Measurements from ENCODE around the gene SSTR3.

The SSTR3 gene

DNA sequence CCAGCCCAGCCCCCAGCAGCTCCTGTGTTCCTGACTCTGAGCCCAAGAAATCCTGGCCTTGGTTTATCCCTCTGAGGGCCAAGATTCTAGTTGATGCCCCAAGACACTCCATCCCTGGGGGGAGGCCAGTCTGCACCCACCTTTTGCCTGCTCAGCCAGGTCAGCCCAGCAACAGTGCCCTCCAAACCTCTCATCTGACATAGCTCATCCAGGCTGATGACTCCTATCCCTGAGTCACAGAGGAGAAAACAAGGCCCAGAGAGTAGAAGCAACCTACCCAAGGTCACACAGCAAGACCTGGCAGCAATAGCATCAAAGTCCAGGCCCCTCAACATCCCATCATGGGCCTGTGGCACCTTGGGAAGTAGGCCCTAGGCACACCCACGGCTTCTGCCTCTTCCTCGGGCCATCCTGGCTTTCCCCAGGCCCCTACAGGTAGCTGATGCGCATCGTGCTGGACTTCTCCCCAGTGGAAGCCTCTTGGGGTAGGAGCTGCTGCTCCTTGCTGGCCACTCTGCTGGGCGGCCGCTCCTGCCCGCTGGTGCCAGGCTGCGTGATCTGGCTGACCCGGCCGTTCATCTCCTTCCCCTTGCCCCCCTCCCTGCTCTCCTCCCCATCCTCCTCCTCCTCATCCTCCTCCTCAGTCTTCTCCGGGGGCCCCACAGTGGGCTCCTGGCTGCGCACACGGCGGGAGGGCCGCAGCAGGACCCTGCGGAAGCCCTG, 6.0 kb downstream of the SSTR3 start:
- Histone ChIP-seq H3K4me3 (ENCODE audit: low read depth, low read length, poor library complexity, severe bottlenecking) (no peak overlapping the region), H3K9me2 (ENCODE audit: low read depth, low read length) (no peaks in the 10 kb centered on the region), H3K27ac (ENCODE audit: low read depth, low read length, poor library complexity, severe bottlenecking) (no peak overlapping the region), H3K36me3 (ENCODE audit: insufficient read depth, low read length) (no peaks in the 10 kb centered on the region), H3F3A (ENCODE audit: insufficient read depth, low read length) (no peaks in the 10 kb centered on the region), H3K9ac (ENCODE audit: low read length) (no peak overlapping the region), H3K4me1 (ENCODE audit: insufficient read depth, low read length, severe bottlenecking) (peaks cover 9% of the 10 kb centered on the region), H4K20me1 (ENCODE audit: insufficient read depth, low read length) (no peaks in the 10 kb centered on the region), H3K79me2 (ENCODE audit: insufficient read depth, low read length) (no peaks in the 10 kb centered on the region), H3K9me3 (ENCODE audit: low read length) (no peaks in the 10 kb centered on the region), H3K4me2 (ENCODE audit: low read length) (no peak overlapping the region), H3K27me3 (ENCODE audit: insufficient read depth, low read length) (peaks cover 6% of the 10 kb centered on the region; the same call in 1 of the 2 replicates), H2AFZ (ENCODE audit: low read length) (no peak overlapping the region)
- no peak for TF ChIP-seq EZH2 (IDR thresholded peaks at IDR 0.05; ENCODE audit: borderline replicate concordance, low read length)
- TF ChIP-seq, protein P1, sequence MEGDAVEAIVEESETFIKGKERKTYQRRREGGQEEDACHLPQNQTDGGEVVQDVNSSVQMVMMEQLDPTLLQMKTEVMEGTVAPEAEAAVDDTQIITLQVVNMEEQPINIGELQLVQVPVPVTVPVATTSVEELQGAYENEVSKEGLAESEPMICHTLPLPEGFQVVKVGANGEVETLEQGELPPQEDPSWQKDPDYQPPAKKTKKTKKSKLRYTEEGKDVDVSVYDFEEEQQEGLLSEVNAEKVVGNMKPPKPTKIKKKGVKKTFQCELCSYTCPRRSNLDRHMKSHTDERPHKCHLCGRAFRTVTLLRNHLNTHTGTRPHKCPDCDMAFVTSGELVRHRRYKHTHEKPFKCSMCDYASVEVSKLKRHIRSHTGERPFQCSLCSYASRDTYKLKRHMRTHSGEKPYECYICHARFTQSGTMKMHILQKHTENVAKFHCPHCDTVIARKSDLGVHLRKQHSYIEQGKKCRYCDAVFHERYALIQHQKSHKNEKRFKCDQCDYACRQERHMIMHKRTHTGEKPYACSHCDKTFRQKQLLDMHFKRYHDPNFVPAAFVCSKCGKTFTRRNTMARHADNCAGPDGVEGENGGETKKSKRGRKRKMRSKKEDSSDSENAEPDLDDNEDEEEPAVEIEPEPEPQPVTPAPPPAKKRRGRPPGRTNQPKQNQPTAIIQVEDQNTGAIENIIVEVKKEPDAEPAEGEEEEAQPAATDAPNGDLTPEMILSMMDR (IDR thresholded peaks at IDR 0.05; ENCODE audit: low read length), result no peak

DNA sequence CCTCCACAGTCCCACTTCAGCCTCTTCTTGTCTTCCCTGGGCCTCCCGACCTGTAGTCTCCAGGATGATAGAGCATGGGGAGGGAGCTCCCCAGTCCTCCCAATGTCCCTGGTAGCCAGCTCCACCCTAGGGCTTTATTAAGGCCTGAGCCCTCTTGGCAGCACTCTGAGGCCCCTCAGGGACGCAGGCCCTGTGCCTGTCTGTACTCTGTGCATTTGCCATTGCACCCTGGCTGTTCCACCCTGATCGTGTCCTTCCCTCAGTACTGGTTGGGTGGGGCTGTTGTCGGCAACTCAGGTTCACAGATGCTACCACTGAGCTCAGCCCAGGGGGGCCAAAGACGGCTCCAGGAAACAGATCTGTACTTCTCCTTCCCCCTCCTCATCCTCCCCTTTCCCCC, 7.2 kb downstream of the SSTR3 start:
- no peaks in the 10 kb centered on the region for H3K9me2 ChIP-seq (ENCODE audit: low read depth, low read length)
- H3K27ac ChIP-seq (ENCODE audit: low read depth, low read length, poor library complexity, severe bottlenecking), result no peak overlapping the region
- H3K9me3 ChIP-seq (ENCODE audit: low read length), result no peaks in the 10 kb centered on the region
- no peak overlapping the region for H3K4me2 ChIP-seq (ENCODE audit: low read length)
- TF ChIP-seq, protein P1 (IDR thresholded peaks at IDR 0.05; ENCODE audit: low read length), result no peak
- no peak for TF ChIP-seq EZH2 (IDR thresholded peaks at IDR 0.05; ENCODE audit: borderline replicate concordance, low read length)
- no peaks in the 10 kb centered on the region for H4K20me1 ChIP-seq (ENCODE audit: insufficient read depth, low read length)
- H3K36me3 ChIP-seq (ENCODE audit: insufficient read depth, low read length), result no peaks in the 10 kb centered on the region
- no peaks in the 10 kb centered on the region; the same call in 1 of the 2 replicates for H3K27me3 ChIP-seq (ENCODE audit: insufficient read depth, low read length)
- H2AFZ ChIP-seq (ENCODE audit: low read length), result no peak overlapping the region
- H3K9ac ChIP-seq (ENCODE audit: low read length), result no peak overlapping the region
- H3K79me2 ChIP-seq (ENCODE audit: insufficient read depth, low read length), result no peaks in the 10 kb centered on the region
- H3F3A ChIP-seq (ENCODE audit: insufficient read depth, low read length), result no peaks in the 10 kb centered on the region
- H3K4me3 ChIP-seq (ENCODE audit: low read depth, low read length, poor library complexity, severe bottlenecking), result no peak overlapping the region
- peaks cover 17% of the 10 kb centered on the region for H3K4me1 ChIP-seq (ENCODE audit: insufficient read depth, low read length, severe bottlenecking)

DNA sequence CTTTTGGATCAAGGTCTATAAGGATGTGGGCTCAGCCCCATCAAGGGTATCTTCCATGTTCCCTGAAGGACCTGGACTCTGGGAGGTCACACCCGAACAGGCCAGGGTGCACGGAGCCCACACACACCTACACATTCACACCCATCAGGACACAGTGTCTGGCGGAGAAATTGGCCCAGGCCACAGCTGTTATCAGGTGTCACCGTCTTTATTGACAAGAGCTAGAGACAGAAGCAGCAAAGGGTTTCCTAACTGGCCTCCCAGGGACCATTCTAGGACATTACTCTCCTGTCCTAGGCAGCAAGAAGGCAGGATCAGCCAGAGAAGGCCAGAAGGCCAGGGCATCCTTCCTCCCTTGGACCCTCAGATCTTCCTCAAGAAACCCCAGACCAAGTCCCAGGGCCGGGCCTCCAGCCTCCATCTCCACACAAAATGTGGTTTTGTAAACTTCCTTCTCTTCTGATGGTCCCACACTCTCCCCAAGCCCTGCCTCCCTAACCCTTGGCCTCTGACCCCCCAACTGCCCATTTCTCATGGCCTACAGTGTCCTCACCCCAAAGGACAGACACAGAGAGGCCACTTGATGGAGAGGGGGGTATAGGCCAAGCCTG, 8.1 kb downstream of the SSTR3 start:
- Histone ChIP-seq H3K27me3 (ENCODE audit: insufficient read depth, low read length) (no peaks in the 10 kb centered on the region), H3K27ac (ENCODE audit: low read depth, low read length, poor library complexity, severe bottlenecking) (no peak overlapping the region), H3K4me1 (ENCODE audit: insufficient read depth, low read length, severe bottlenecking) (peaks cover 23% of the 10 kb centered on the region), H3K9ac (ENCODE audit: low read length) (no peak overlapping the region), H3K4me3 (ENCODE audit: low read depth, low read length, poor library complexity, severe bottlenecking) (no peak overlapping the region), H3K79me2 (ENCODE audit: insufficient read depth, low read length) (no peaks in the 10 kb centered on the region), H2AFZ (ENCODE audit: low read length) (no peak overlapping the region), H3K4me2 (ENCODE audit: low read length) (no peak overlapping the region), H3K9me2 (ENCODE audit: low read depth, low read length) (no peaks in the 10 kb centered on the region), H3K9me3 (ENCODE audit: low read length) (no peaks in the 10 kb centered on the region), H3K36me3 (ENCODE audit: insufficient read depth, low read length) (no peaks in the 10 kb centered on the region), H4K20me1 (ENCODE audit: insufficient read depth, low read length) (no peaks in the 10 kb centered on the region), H3F3A (ENCODE audit: insufficient read depth, low read length) (no peaks in the 10 kb centered on the region)
- TF ChIP-seq EZH2 (IDR thresholded peaks at IDR 0.05; ENCODE audit: borderline replicate concordance, low read length), result no peak
- TF ChIP-seq, protein P1 (IDR thresholded peaks at IDR 0.05; ENCODE audit: low read length), result no peak
